GM18507 (cell line): ENCODE data around the gene ARG1.
A peak's percentile ranks its signal among the peaks of the same experiment; 100 is the strongest.

Experiments used
- DNase-seq: peaks from one replicate; pipeline ENCODE4 v3.0.0; 2011; ENCODE audit warnings: low read depth; ENCODE audit not compliant: insufficient read length; ENCODE audit errors: extremely low spot score
- FAIRE-seq: peaks from 2 replicates; lab custom pipeline; 2011; peaks lifted over from hg19 to GRCh38; lab: Jason Lieb, UNC

ARG1 gene

DNA sequence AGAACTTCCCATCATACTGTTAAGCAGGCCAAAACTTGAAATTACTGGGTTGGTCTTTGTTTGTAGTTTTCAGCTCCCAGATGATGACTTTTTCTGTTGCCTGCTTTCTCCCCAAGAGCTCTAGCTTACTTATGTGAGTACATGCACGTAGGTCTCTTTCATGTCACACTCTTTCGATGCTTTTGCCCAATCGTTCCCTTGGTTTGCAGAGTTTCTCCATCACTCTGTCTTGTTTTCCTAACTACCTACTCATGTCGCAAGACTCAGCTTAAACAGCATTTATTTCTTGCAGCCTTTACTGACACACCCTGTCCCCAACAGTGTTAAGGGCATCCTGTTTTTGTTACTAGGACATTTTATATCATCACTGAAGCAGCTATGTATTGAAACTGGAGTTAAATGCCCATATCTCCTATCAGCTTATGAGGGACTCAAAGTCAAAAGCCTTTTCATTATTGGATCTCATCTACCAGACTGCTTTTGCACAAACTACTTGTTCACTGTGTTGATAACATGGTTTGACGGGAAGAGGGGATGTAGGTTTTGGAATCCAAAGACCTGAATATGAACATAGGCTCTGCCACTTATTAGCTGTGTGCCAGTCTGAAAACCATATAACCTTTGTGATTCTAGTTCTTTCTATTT, 2.9 kb downstream of the ARG1 start:
- FAIRE-seq (no peak), DNase-seq (no peak)

DNA sequence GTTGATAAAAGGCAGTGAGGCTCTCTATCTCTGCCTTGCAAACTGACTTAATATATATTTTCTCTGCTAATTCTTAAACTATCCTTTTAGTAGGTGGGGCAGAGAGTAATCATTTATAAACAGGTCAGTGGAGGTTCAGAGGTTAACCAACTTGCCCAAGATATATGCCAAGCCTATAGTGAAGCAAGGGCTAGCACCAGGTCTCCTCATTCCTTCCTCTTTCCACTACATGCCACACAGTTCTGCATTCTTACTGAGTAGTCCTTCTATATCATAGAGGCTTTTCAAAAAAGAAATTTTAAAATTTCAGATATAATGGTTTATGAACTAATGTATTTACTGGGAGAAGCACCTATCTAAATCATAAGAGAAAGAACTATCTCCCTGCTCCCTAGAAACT, 8.5 kb downstream of the ARG1 start:
- DNase-seq: no peak
- FAIRE-seq: no peak

DNA sequence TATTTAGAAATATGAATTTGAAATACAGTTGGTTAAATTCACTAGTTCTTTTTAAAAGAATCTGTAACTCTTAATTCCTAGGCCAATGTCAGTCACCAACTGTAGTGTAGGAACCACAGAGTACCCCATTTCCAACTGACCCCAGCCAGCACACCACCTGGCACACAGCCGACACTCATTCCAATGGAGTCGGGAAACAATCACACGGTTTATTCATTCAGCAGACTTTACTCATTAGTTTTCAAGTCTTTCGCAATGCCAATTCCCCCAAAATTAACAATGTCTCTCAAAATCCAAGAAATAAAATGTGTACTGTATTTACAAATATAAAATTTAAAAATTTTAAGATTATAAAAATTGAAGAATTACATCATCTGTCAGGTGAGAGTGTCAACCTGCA, 13.5 kb downstream of the ARG1 start:
- no peak for DNase-seq
- FAIRE-seq: no peak

DNA sequence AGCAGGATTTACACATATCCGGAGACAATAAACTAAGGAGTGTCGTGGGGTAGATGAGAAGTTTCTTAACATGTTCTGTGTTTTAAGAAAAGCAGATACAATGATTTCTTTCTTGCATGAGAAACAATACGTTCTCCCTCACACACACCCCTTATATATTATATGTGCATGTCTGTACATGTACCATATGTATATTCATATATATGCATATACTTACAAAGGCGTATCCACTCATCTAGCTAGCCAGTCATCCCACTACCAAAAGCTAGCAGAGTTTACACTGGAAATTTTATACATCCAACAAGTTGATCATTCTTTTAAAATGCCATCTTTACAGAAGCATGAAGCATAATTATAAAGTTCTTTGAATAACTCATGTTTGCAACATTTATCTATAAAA, 14.9 kb downstream of the ARG1 start:
- DNase-seq (no peak), FAIRE-seq (no peak)

DNA sequence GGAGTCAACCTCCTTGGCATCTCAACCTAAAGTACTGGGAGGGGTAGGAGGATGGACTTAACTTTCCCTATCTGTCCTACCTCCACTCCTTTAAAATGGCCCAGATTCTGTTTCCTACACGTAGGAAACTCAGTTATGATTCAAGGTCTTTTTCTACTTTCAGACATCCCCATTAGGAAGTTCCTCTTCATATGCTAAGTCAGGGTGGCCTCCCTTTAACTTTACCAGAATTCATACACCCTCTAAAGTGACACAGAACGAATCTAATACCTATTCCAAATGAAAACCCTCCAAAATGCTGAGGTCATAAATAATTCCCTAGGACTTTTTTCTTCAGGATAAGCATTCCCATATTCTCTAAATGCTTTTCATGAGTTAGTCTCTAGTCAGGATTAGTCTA, 15.6 kb downstream of the ARG1 start:
- DNase-seq: no peak
- no peak for FAIRE-seq

DNA sequence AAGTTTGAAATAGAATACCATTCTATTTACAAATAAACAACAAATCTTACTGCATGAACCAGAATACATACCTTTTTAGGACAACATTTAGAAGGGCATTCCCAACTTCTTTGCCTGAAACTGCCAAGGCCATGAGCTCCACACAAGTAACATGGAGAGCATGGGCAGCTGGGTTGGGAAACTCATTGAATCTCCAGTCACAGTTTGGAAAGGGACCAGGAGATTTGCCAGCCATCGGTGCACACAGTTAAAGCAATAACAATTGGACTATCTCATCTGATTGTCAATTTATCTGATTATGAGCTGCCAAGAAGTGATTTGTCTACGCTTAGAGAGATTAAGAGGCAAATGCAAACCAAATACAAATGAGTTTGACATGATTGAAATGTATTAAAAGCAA, 19.9 kb downstream of the ARG1 start:
- DNase-seq (no peak), FAIRE-seq (no peak)

DNA sequence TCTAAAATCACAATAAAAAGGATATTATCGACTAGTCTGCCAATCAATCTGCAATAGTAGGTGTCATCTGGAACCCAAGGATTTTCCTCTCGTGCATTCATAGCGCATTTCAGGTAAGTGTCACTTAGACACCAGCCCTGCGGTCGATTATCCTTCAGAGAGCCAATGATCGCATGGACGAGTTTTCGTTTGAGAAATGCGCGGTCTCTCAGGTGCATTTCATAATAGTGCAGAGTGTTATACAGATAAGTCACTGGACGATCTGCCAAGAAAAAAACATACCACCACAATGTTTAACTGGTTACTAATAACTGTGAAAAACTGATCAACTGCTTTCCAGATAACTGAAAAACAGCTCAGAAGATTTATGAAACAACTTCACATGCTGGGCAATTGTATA, 21.0 kb downstream of the ARG1 start:
- DNase-seq: no peak
- no peak for FAIRE-seq

DNA sequence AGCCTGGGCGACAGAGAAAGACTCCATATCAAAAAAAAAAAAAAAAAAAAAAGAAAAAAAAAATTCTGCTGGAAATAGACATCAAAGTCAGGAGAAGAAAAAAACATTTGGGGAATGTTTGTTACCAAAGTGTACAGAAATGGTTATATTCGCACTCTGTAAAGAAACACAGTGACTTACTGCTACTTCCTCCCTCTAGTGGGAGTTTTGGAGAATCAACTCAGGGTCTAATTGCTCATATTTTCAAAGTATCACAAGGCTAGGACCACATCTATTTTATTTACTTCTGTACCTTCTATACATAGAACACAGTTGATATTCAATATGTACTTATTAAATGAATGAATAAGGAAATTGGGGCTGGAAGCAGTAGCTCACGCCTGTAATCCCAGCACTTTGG, 24.4 kb downstream of the ARG1 start:
- DNase-seq (no peak), FAIRE-seq (no peak)

DNA sequence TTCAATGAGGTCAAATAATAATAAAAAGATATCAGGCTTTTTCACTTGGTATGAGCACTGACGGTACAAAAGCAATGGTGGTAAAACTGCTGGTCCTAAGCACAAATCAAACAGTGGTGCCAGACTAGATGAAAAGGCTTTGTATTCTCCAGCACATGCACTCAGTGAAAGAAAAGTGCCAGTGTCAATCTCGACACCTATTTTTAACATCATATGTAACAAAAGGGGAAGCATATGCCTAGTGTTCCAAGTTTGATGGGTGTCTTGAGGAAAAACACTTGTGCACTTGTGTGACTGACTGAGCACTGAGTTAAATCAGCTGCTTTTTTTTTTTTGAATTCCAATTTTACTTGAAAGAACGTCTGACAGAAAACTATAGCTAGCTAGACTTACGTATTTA, 27.7 kb downstream of the ARG1 start:
- FAIRE-seq: no peak
- no peak for DNase-seq

DNA sequence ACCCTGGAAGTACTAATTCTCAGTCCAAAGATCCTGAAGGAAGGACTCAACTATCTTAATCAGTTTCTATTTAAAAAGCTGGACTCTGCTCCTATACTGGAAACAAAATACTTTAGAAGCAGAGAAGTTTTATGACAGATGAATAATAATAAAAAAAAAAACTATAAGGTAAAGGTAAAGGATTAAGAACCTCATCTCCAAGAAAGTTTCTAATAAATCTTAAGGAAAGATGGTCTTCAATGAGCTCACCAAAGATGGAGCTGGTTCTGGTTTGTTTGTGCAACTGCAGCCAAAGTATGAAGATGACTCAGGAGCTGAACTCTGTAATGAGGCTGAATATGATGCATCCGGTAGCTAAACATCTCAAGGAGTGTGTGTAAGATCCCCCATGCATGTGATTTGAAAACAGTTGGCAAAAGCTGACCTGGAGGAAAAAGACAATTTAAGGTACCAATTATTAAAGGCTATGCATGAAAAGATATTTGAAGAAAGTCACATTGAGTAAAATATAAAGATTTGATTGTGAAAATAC, 29.8 kb downstream of the ARG1 start:
- DNase-seq: no peak

DNA sequence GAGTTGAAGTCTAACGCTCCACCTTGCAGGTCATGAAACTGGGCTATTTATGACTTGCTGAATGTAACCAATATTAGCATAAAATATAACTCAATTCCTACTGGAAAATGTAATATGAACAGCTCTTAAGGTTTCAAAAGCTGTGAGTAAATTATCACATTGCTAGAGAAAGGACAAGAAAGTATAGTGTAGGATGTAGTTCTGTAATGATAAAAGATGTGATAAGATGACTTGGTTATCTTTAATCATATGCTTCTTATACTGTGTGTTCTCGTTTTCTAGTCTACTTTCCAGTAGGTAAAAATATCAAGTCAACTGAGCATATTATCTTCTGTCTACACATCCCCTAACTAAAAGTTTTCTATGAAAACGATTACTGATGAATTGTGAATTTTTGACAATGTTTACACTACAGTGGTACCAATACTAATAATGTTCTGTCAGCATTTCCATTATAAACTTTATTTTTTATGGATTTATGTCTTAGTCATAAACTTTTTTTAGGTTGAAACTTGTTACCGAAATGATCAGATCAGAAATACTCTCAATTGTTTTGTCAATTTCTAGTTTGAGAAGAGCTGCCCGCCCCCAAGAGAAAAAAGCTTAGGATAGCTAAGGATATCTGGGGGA, 40.4 kb downstream of the ARG1 start:
- FAIRE-seq (no peak), DNase-seq (no peak)

More for the DNA sequence above, 29.8 kb downstream of the ARG1 start:
- no peak for FAIRE-seq

DNA sequence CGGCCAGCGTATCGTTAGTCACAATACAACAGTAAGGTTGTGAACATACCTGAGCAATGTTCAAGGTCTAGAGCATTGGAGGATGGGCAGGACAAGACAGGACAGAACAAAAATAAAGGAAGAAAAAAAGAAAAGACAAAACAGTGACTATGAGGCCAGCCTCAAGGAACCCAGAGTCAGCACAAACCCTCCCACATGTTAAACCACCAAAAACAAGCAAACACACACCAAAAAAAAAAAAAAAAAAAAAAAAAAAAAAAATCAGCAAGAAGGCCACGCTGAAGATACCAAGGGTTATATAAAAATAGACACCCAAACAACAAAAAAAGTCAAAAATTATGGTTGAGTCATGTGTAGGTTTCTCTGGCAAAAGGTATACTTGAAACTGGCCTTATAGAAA, 42.2 kb downstream of the ARG1 start:
- FAIRE-seq (no peak), DNase-seq (no peak)

DNA sequence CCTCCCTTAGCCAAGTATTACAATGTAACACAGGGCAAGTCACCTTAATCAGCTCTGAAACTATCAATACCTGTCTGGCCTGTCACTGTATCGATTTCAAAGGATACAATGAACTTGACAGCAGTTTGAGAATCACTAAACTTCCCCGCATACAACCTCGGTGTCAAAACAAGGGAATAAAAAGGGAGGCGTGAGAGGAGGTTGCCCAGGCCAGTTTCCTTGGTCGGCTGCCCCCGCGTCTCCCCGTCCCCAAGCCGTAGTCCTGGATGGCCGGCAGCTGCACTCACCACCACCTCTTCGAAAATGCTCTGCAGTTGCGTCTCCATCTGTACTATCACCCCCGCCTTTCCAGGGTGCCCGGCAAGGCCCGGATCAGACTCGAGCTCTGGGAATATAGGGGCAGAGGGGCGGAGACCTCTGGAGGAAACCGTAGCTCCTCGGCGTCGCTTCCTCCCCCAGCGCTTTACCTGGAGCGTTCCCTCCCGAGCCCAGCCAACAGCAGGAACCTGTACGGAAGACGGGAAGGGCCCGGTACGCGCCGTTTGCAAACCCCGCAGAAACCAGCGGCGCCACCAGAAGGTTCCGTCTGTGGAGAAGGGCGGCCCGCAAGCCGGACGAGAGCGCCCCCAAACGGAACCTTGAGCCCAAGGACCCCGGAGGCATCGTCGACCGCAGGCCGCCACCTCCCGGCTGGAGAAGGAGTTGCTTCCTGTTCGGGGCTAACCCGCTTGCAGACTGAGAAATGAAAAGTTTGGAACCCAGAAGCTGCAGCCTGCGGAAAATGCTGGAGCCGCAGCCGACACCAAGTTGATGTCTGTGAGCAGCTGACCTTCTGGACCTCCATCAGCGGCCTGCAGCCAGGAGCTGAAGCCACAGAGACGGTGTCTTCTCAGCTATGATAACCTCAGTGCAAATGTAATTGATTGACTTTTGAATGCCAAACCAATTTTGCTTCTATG, 55.0 kb downstream of the ARG1 start, which contains the start of gene MED23:
Gene MED23 (minus strand): TSS at position 519 of the 959 bp plus-strand sequence. CDS start 193 bp downstream, at position 326.
- DNase-seq: peak; percentile 80
- peak; percentile 92 for FAIRE-seq

DNA sequence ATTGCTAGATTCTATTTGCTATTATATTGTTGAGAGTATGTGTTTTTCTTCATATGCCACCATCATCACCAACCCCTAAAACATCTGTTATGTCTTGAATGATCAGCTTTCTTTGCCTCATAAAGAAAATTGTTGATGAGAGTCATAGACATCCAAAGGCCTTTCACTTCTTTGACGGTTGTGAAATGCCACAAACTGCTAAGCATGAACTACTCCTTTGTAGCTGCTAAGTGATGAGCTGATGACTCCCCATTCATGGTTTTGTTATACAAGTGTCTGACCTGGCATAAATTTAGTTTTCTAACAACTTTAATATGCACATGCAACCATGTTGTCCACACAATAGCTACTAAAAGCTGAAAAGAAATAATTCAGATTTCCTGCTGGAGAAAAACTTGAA, 55.7 kb downstream of the ARG1 start:
- DNase-seq (no peak), FAIRE-seq (no peak)

DNA sequence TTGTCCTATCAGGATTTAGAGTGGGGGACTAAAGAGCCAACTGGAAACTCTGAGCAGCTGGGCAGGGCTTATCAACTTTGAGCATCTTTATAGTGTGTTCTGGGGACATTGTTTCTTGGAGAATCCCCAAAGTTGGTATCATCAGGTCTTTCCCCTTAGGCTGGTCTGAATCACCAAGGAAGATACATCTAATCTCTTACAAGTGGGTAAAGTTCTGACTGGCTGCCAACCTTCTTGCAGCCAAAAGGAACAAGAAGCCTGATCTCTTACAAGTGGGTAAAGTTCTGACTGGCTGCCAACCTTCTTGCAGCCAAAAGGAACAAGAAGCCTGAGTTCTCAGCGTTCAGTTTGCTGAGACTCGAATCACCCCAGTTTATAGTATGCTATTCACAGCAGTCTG, 56.6 kb downstream of the ARG1 start:
- DNase-seq: no peak

DNA sequence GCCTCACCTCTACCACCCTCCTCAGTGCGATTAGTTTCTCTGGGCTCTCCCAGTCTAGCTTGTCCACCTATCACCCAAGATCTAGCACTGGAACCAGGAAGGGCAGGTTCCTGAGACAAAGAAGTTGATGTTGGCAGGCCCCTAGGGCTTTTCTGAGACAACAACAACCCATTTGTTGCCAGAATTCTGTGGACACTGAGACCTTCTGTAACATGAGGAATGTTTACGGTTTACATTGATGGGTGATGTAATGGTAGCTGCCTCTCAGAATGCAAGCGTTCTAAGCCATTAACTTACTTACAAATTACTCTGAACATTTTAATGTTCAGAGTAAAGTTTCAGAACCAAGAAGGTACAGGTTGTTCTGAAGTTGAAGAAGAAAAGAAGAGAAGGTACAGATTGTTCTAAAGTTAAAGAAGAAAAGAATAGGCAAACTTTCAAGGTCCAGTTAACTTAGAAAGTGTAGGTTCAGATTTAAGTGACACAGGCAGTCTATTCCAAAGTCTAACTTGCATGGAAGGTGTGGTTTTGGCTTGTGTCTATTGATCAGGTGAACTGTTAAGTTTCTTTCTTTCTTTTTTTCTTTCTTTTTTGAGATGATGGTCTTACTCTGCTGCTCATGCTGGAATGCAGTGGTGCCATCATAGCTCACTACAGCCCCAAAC, 58.7 kb downstream of the ARG1 start:
- FAIRE-seq (no peak), DNase-seq (no peak)

More for the DNA sequence above, 56.6 kb downstream of the ARG1 start:
- FAIRE-seq: no peak
